HepG2 (cell line): ENCODE data around the gene AMBRA1. TPM values are rescaled to one million over a fixed set of nuclear protein-coding genes. Genes with fewer than 3 reads are reported as not detected.

Experiments
- AFF4 ChIP-seq: sonication (generic); formaldehyde crosslinking; IDR thresholded peaks from 2 replicates; pipeline ENCODE4 v1.4.0; 2020; ENCODE audit warnings: missing genetic modification reagents
- AGO2 ChIP-seq: fragments of 200-400 bp; formaldehyde crosslinking; optimal IDR thresholded peaks from 2 replicates; pipeline ENCODE3; 2017; ENCODE audit warnings: mild to moderate bottlenecking, low read depth, low read length, moderate library complexity
- CHCHD3 ChIP-seq: sonication (generic); formaldehyde crosslinking; IDR thresholded peaks from 2 replicates; pipeline ENCODE4 v1.8.0; 2022; ENCODE audit warnings: mild to moderate bottlenecking, missing genetic modification reagents, moderate library complexity
- HOXD1 ChIP-seq: sonication (generic); formaldehyde crosslinking; IDR thresholded peaks from 2 replicates; pipeline ENCODE4 v1.5.0; 2020; ENCODE audit warnings: missing genetic modification reagents
- MATR3 ChIP-seq: sonication (generic); formaldehyde crosslinking; IDR thresholded peaks from 2 replicates; pipeline ENCODE4 v1.4.0; 2020; ENCODE audit warnings: missing genetic modification reagents
- MTA1 ChIP-seq: sonication (generic); formaldehyde crosslinking; IDR thresholded peaks from 2 replicates; pipeline ENCODE4 v1.4.0; 2020; ENCODE audit warnings: missing genetic modification reagents, mild to moderate bottlenecking, borderline replicate concordance
- MXI1 ChIP-seq: IDR thresholded peaks from 3 replicates; pipeline ENCODE4 v1.6.1; 2012; ENCODE audit warnings: low read depth, low read length, inconsistent platforms, borderline replicate concordance
- NFIB ChIP-seq: sonication (generic); formaldehyde crosslinking; IDR thresholded peaks from 2 replicates; pipeline ENCODE4 v1.9.0; 2021; ENCODE audit warnings: missing genetic modification reagents, mild to moderate bottlenecking, borderline replicate concordance
- NONO ChIP-seq, 2 experiments: fragments of 450-650 bp in 1 of 2; sonication (generic) in 1 of 2; formaldehyde crosslinking in 1 of 2; IDR thresholded peaks in 1 of 2; conservative IDR thresholded peaks in 1 of 2; 2 replicates each; pipeline versions ENCODE4 v1.6.1 to v1.8.0; 2017 to 2022; ENCODE audit warnings: mild to moderate bottlenecking in 1 of 2, missing genetic modification reagents in 1 of 2, moderate library complexity in 1 of 2
- NR3C1 ChIP-seq: sonication (generic); formaldehyde crosslinking; IDR thresholded peaks from 2 replicates; pipeline ENCODE4 v1.4.0; 2020; ENCODE audit warnings: missing genetic modification reagents
- RBFOX2 ChIP-seq: fragments of 200-400 bp; formaldehyde crosslinking; IDR thresholded peaks from 2 replicates; pipeline ENCODE4 v1.6.1; 2017; ENCODE audit warnings: low read depth, mild to moderate bottlenecking, low read length
- SMARCE1 ChIP-seq: fragments of 450-650 bp; IDR thresholded peaks from 2 replicates; pipeline ENCODE4 v1.6.1; 2017; ENCODE audit warnings: borderline replicate concordance
- TBL1XR1 ChIP-seq: fragments of 150-350 bp; IDR thresholded peaks from 2 replicates; pipeline ENCODE4 v1.6.1; 2014; ENCODE audit warnings: borderline replicate concordance, low read length; ENCODE audit not compliant: partially characterized antibody
- TEAD2 ChIP-seq: sonication (generic); formaldehyde crosslinking; IDR thresholded peaks from 2 replicates; pipeline ENCODE4 v1.9.0; 2021; ENCODE audit warnings: missing genetic modification reagents
- XRCC5 ChIP-seq: fragments of 200-400 bp; formaldehyde crosslinking; optimal IDR thresholded peaks from 2 replicates; pipeline ENCODE3; 2017; ENCODE audit warnings: mild to moderate bottlenecking, low read length
- ZBTB34 ChIP-seq: sonication (generic); formaldehyde crosslinking; IDR thresholded peaks from 2 replicates; pipeline ENCODE4 v1.8.0; 2022; ENCODE audit warnings: mild to moderate bottlenecking, missing genetic modification reagents
- ZNF234 ChIP-seq: sonication (generic); formaldehyde crosslinking; conservative IDR thresholded peaks from 2 replicates; pipeline ENCODE4 v1.5.1; 2020; ENCODE audit warnings: mild to moderate bottlenecking, missing genetic modification reagents
- ZNF3 ChIP-seq: IDR thresholded peaks from 2 replicates; pipeline ENCODE4 v1.7.0; 2017; ENCODE audit warnings: inconsistent platforms
- ZNF33A ChIP-seq: sonication (generic); formaldehyde crosslinking; IDR thresholded peaks from 2 replicates; pipeline ENCODE4 v1.5.1; 2020; ENCODE audit warnings: missing genetic modification reagents, mild to moderate bottlenecking, moderate library complexity, borderline replicate concordance
- ZNF562 ChIP-seq: sonication (generic); formaldehyde crosslinking; IDR thresholded peaks from 2 replicates; pipeline ENCODE4 v1.8.0; 2022; ENCODE audit warnings: missing genetic modification reagents, borderline replicate concordance
- ZNF563 ChIP-seq: sonication (generic); formaldehyde crosslinking; IDR thresholded peaks from 2 replicates; pipeline ENCODE4 v1.8.0; 2022; ENCODE audit warnings: mild to moderate bottlenecking, moderate library complexity, missing genetic modification reagents
- ZNF772 ChIP-seq: sonication (generic); formaldehyde crosslinking; IDR thresholded peaks from 2 replicates; pipeline ENCODE4 v1.5.0; 2020; ENCODE audit warnings: mild to moderate bottlenecking, missing genetic modification reagents
- ZNF83 ChIP-seq: sonication (generic); formaldehyde crosslinking; IDR thresholded peaks from 2 replicates; pipeline ENCODE4 v1.4.0; 2020; ENCODE audit warnings: missing genetic modification reagents, mild to moderate bottlenecking, borderline replicate concordance
- ZSCAN30 ChIP-seq: sonication (generic); formaldehyde crosslinking; IDR thresholded peaks from 2 replicates; pipeline ENCODE4 v1.5.0; 2020; ENCODE audit warnings: mild to moderate bottlenecking, missing genetic modification reagents
- polyA plus RNA-seq, 8 experiments: library from polyadenylated mRNA; depleted of rRNA in 3 of 8; stranded (reverse) in 7 of 8; unstranded in 1 of 8; fragments of >200 nt; fragmentation: Illumina TruSeq in 4 of 8; extraction: Trizol in 4 of 8; gene quantifications; 2 replicates each; pipeline versions ENCODE4 v1.2.1 to v1.2.3, GENCODE V29; 2011 to 2016; ENCODE audit warnings: low read depth in 4 of 8, missing spikeins in 1 of 8, mixed read lengths in 1 of 8; ENCODE audit not compliant: insufficient read depth in 1 of 8
- total RNA-seq, 5 experiments: library from RNA; depleted of rRNA; stranded (reverse); fragments of >200 nt; fragmentation: Illumina TruSeq; extraction: Trizol; gene quantifications; 2 replicates each; pipeline ENCODE4 v1.2.3, GENCODE V29; 2016; ENCODE audit warnings: low read depth in 1 of 5
- TF ChIP-seq, protein P1 (sequence below): IDR thresholded peaks from 2 replicates; pipeline ENCODE4 v1.6.1; 2016

AMBRA1 gene
- total and polyA plus RNA-seq, 2 of the 13 experiments (the other 11 are each of a cell fraction or from before 2014, with no cell fraction given), result 15.7 to 26.0 TPM

- TF ChIP-seq AFF4 (CRISPR knock-in tag), result no peak
- no peak for TF ChIP-seq ZNF562 (CRISPR knock-in tag)
- 0 out of 2 replicates have a peak, but pooled peaks have one; percentile 23 for TF ChIP-seq HOXD1 (CRISPR knock-in tag)
- no peak for TF ChIP-seq ZNF3 (CRISPR knock-in tag)
- TF ChIP-seq TEAD2, result no peak
- TF ChIP-seq ZNF563 (CRISPR knock-in tag), result peak; percentile 29; the same call in 1 of the 2 replicates
- TF ChIP-seq NONO (IDR thresholded peaks at IDR 0.05), result no peak
- 0 out of 2 replicates have a peak, but pooled peaks have one; percentile 36 for TF ChIP-seq NONO (CRISPR knock-in tag; conservative IDR thresholded peaks at IDR 0.05)
- no peak for TF ChIP-seq NR3C1 (CRISPR knock-in tag)
- TF ChIP-seq RBFOX2, result peak; percentile 55
- TF ChIP-seq MATR3 (CRISPR knock-in tag), result no peak
- TF ChIP-seq XRCC5, result no peak
- TF ChIP-seq CHCHD3, result no peak
- 0 out of 2 replicates have a peak, but pooled peaks have one; percentile 19 for TF ChIP-seq ZNF772 (CRISPR knock-in tag)
- TF ChIP-seq, protein P1, sequence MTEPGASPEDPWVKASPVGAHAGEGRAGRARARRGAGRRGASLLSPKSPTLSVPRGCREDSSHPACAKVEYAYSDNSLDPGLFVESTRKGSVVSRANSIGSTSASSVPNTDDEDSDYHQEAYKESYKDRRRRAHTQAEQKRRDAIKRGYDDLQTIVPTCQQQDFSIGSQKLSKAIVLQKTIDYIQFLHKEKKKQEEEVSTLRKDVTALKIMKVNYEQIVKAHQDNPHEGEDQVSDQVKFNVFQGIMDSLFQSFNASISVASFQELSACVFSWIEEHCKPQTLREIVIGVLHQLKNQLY (CRISPR knock-in tag), result no peak
- no peak for TF ChIP-seq TBL1XR1
- TF ChIP-seq ZNF83 (CRISPR knock-in tag), result no peak
- TF ChIP-seq ZSCAN30, result no peak
- TF ChIP-seq NFIB (CRISPR knock-in tag), result no peak
- no peak for TF ChIP-seq MXI1
- no peak for TF ChIP-seq SMARCE1
- TF ChIP-seq AGO2, result peak; percentile 96
- TF ChIP-seq ZNF33A (CRISPR knock-in tag), result no peak
- no peak for TF ChIP-seq MTA1 (CRISPR knock-in tag)
- peak; percentile 12; the same call in 1 of the 2 replicates for TF ChIP-seq ZBTB34
- TF ChIP-seq ZNF234 (CRISPR knock-in tag), result no peak
These were observed 212.6 kb downstream of the AMBRA1 start, which contains the start of gene MDK (continued) for GRCh38 chr11:46381048-46381818.
